Fibroblast of gingiva (primary cell): Measurements from ENCODE around the gene CRYGN.

Source experiments
- DNase-seq: peaks from one replicate; pipeline ENCODE4 v3.0.0-alpha.2; 2011; ENCODE audit warnings: low read depth

Gene CRYGN

GRCh38 chr7:151459726-151460473 is 20.0 kb upstream of the CRYGN start:
- peak; percentile 96 for DNase-seq

- no peak for DNase-seq
Observed at GRCh38 chr7:151457534-151457933, 17.6 kb upstream of the CRYGN start.

- no peak for DNase-seq
Observed at GRCh38 chr7:151456782-151457181, 16.8 kb upstream of the CRYGN start.

- no peak for DNase-seq
Observed at GRCh38 chr7:151456276-151456675, 16.3 kb upstream of the CRYGN start.

DNA sequence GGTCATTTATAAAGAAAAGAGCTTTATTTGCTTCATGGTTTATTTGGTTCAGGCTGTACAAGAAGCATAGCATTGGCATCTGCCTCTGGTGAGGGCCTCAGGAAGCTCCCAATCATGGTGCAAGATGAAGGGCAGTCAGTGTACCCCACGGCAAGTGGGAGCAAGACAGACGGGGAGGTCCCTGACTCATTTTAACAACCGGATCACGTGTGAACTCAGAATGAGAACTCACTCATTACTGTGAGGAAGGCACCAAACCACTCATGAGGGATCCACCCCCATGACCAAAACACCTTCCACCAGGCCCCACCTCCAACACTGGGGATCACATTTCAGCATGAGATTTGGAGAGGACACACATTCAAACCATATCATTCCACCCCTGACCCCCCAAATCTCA is 15.7 kb upstream of the CRYGN start:
- DNase-seq: no peak

DNA sequence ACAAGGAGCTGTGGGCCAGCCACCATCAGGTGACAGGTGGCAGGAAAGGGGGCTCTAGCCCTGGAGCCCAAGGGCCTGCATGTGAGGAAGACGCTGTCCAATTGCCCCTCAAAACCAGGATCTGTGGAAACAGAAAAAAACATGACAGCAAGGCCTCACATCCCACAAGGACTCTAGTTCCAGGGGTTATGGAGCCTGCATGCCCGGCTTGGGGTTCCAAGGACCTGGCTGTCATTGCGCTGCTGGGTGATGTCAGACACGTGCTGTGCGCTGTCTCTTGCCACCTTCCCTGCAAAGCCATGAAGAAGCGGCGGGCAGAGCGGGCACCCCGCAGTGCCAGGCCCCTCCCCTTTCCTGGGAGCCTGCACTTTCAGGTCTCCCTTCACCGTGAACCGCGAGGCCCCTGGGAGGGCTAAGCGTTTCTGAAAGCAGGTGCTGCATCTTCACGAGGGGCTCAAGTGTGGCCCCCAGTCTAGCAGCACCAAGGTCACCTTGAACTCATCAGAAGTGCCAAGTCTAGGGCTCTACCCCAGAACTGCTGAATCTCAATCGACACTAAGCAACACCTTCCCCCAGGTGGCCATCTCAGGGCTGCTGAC is 15.1 kb upstream of the CRYGN start:
- DNase-seq: no peak

- DNase-seq: peak; percentile 81
Observed at GRCh38 chr7:151454305-151454704, 14.4 kb upstream of the CRYGN start.

GRCh38 chr7:151453326-151453791 is 13.4 kb upstream of the CRYGN start:
- DNase-seq: no peak

GRCh38 chr7:151452680-151453325 is 12.9 kb upstream of the CRYGN start:
- no peak for DNase-seq

DNA sequence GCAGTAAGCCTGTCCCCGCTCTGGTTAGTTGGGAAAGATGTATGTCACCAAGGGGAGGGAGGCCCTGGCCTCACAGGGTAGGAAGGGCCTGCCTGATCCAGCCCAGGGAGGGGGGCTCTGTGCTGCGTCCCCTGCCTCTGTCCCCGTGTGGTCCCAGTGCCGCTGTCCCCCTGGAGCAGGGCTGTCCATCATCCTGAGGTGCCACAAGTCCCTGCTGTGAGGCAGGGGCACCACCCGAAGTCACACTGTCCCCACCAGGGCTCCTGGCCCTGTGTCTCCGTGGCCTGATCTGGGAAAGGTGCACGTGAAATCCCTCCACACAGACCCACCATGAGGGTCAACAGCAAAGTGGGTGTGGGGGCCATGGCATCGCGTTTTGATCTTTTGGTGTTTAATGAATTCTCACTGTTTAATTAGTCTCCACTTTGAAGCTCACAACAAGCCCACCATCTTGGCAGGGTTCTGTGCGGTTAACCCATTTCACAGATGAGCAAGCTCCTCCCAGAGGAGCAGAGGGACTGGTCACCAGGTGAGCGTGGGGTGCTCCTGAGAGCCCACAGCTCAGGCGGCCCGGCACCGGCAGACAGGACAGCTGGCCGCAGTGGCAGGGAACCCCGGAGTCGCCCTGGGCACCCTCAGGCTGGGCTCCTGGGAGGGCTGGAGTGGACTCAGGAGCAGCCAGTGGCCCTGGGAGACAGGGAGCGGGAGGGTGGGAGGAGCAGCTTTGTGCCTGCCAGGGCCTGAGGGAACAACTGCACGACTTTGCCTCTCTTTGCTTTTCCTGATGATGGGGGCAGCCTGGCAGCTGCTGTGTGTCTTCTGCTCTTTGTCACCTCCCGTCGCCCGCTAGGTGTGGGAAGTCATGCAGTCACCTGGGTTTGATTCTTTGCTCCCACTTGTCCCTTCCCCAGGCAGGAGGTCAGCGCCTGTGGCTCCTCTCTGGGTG is 12.0 kb upstream of the CRYGN start:
- no peak for DNase-seq

- no peak for DNase-seq
Observed at GRCh38 chr7:151451156-151451555, 11.2 kb upstream of the CRYGN start.

DNA sequence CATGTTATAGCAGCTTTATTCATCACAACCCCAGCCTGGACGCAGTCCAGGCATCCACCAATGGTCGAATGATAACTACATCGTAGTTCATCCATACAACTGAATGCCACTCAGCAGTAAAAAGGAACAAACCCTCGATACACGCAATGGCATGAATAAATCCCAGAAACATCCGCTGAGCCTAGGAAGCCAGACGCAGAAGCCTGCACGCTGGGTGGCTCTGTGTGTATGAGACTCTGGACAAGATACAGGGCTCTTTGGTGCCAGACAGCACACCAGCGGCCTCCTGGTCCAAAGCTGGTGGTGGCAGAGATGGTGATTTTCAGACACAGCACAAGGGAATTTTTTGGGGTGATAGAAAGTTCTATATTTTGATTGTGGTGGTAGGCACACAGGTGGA is 10.0 kb upstream of the CRYGN start:
- DNase-seq: no peak

DNA sequence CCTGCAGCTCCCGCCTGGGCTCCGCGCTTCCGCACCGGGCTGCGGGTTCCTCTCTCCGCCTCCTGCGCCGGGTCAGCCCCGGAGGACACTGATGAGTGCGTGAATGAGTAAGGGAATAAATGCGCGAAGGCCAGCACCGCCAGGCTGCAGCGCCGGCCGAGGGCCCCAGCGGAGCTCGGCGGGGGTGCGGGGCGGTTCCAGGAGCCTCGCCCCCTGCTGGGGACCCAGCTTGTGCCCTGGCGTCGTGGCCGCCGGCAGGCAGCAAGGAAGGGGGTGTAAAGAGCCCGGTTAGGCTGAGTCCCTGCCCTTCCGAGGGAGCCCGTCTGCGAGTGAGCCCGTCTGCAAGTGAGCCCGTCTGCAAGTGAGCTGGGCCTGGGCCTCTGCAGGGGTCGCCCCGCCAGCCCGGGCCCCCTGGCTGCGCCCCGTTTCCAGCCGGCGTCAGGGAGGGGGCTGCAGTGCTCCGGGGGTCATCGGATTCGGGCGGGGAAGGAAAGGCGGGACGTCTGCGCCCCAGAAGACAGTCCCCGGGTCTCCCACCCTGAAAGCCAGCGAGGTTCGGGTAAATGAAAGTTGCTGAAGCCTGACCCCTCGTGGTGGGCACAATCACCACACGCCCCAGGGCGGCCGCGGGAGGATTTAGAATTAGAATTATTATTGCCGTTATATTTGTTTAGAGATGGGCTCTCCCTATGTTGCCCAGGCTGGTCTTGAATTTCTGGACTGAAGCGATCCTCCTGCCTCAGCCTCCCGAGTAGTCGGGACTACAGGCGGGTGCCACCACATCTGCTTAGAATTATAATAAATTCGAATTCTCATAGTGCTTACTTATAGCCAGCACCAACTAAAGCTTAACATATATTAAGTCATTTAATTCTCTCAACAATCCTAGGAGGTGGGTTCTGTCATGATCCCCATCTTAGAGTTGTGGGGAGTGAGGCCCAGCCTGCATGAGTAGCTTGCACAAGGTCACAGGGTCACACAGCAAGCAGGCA is 8.6 kb upstream of the CRYGN start:
- DNase-seq: peak; percentile 49

- DNase-seq: no peak
Observed at GRCh38 chr7:151447901-151448260, 7.9 kb upstream of the CRYGN start.

DNA sequence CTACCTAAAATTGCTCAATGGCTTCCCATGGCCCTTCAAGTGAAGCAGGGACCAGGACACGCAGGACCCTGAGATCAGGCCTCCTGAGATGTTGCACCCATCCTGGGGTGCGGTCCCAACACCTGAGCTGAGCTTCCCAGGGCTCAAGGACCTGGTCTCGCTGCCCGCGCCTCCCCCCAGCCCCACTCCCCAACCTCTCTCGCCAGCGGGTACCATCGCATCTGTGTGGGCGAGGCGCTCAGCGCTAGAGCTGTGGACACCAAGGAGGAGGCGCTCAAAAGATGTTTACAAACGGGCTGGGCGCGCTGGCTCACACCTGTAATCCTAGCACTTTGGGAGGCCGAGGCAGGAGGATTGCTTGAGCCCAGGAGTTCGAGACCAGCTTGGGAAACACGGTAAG is 7.4 kb upstream of the CRYGN start:
- no peak for DNase-seq

DNA sequence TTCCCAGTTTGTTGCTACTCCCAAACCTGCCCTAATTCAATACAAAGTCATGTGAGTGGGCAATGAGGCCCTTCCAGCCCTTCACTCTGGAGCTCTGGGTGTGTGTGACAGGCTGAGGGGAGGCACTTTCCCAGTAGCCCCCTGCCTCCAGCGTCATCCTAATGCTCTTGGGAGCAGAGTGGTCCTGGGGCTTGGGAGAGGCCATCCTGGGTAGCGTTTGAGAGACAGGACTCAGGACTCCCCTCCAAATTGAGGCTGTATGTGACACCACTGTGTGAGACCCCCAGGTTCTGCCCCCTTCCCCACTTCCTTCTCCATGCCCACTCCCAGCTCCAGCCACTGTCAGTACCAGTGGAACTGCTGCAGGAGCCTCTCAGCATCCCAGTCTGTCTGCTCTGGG is 6.5 kb upstream of the CRYGN start:
- no peak for DNase-seq

DNA sequence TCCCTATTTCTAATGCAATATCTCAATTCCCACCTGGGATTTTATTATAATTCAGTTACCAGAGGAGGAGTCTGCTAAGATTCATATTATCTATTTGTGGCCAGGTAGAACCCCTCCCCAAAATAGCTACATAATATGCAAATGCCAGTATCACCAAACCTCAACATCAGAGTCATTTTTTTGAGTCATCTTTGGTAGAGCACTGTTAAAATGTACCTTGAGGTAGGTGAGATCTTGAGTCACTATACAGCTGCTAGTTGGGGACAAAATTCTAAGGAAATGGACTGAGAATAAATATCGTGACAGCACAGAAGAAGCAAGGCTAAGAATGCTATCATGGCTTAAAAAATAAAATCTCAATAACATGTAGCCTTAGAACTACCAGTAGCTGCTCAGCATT is 4.7 kb upstream of the CRYGN start:
- no peak for DNase-seq

DNA sequence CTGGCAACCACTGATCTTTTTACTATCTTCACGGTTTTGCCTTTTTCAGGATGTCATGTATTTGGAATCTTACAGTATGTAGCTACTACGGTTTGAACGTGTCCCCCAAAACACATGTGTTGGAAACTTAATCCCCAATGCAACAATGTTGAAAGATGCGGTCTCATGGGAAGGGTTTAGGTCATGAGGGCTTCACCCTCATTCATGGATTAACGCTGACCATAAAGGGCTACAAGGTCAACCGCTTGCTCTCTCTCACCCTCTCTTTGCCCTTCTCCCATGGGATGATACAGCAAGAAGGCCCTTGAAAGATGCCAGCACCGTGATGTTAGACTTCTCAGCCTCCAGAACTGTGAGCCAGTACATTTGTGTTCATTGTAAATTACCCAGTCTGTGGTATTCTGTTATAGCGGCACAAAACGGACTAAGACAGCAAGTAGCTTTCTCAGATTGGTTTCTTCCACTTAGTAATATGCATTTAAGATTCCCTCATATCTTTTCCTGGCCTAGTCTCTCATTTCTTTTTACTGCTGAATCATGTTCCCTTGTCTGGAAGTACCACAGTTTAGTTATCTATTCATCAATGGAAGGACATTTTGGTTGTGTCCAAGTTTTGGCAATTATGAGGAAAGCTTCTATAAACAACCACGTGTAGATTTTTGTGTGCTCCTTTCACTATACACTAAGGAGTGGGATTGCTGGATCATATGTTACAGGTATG is 3.0 kb upstream of the CRYGN start:
- DNase-seq: no peak

- no peak for DNase-seq
Observed at GRCh38 chr7:151440799-151441445, 981 bp upstream of the CRYGN start.
